GM18909 (cell line): ENCODE data around the gene ZNF423.

Experiments used
- ATAC-seq: cut with Tn5 transposase; IDR thresholded peaks from one replicate; pipeline ENCODE4 v1.9.1; 2021; ENCODE audit warnings: mild to moderate bottlenecking; ENCODE audit not compliant: unreplicated experiment, poor library complexity

Gene ZNF423

DNA sequence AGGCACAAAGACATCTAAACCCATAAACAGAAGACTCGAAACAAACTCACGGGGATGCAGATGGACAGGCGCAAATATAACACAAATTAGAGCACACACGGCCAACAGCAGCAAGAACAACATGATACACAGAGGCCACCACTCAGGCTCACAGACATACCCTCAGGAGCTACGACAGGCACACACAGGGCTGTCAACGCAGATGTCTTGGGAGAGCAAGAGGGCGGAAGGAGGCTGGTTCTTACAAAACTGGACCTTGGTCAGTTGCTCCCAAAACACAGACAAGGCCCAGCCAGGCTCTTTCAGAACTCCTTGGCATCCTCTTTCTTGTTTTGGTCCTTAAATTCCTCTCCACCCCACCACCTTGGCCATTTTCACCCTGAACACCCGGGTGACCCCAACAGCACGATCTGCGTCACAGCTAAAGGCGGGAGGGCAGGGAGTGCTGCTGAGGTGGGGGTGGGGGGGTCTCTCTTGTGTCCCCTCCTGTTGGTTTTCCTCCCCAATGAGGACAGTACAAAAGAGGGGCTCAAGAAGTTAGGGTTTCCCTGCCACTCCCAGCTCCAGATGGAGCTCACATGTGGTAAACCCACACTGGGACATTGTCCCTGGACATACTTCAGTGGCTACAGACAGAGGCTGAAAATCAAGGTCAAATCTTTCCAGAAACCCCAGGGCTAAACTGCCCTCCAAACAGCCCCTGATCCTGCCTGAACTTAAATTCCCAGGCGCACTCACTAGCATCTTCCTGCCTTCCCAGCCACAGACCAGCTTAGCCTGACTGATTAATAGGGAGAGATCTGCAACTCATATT, 261.0 kb downstream of the ZNF423 start:
- no peak for ATAC-seq

DNA sequence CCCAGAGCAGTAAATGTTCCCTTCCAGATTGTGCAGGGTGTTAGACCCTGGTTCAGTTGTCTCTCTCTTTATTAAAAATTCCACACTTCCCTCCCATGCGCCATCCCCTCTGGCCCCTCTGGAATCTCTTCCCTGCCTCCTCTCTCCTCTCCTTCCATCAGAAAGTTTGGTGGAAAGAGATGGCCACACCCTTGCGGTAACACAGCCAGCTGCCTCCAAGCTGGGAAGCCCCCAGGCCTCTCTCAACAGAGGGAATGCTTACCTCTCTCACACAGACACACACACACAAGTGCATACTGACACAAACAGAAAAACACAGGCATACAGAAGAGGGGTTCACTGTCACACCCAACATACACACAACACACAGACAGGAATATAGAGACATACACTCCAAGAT, 261.8 kb downstream of the ZNF423 start:
- no peak for ATAC-seq

DNA sequence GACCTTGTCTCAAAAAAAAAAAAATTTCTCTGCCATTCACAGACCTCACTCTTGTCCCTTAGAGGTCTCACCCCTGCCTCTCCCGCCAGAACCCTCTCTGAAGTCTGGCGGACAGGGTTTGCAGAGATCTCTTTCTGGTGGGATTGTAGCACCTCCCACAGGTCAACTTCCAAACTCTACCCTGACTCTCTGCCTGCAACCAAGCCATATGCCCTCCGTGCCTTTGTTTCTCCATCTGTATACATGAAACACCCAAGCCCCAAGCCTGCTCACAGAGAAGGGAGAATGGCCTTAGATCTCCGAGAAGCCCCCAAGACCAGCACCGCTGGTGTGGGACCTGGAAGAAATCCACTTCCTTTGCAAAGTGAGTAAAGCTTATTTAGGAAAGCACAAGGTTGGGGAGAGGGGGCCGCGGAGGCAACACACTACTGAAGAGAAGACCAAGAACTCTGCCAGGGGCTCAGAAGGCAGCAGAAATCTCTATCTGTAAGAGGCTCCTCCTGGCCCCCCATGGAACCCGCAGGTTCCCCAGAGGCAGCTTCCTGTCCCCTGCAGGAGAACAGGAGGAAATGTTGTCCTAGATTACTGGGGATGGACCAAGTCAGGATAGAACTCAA, 262.4 kb downstream of the ZNF423 start:
- ATAC-seq, result no peak

DNA sequence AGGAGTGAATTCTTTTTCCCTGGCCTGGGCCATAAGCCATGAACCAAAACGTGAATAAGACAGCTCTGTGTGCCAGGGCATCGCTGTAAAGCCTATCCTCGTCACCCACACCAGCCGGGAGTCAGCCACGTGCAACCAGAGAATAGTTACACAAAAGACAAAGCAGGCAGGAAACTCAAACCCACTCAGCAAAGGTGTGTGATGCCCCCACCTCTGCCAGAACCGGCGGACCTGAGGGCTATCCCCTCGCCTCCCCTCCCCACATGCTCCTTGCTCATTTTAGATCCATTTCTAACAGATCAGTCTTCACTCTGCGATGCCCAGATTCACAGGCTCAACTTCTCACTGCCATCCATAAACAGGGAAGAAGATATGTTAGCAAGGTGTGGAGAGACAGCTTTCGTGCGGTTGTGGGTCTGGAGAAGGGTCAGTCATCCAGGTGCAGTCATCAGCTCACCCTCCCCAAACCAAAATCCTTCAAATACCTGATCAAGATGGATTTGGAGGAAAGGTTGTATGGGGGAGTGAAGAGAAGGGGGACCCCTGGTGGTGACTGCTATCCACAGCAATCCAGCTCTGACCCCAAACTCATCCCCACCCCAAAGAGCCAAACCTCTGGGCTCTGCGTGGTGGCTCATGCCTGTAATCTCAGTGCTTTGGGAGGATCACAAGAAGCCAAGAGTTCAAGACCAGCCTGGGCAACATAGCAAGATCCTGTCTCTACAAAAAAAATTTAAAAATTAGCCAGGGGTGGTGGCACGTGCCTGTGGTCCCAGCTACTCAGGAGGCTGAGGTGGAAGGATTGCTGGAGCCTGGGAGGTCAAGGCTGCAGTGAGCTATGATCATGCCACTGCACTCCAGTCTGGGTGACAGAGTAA, 263.1 kb downstream of the ZNF423 start:
- no peak for ATAC-seq

DNA sequence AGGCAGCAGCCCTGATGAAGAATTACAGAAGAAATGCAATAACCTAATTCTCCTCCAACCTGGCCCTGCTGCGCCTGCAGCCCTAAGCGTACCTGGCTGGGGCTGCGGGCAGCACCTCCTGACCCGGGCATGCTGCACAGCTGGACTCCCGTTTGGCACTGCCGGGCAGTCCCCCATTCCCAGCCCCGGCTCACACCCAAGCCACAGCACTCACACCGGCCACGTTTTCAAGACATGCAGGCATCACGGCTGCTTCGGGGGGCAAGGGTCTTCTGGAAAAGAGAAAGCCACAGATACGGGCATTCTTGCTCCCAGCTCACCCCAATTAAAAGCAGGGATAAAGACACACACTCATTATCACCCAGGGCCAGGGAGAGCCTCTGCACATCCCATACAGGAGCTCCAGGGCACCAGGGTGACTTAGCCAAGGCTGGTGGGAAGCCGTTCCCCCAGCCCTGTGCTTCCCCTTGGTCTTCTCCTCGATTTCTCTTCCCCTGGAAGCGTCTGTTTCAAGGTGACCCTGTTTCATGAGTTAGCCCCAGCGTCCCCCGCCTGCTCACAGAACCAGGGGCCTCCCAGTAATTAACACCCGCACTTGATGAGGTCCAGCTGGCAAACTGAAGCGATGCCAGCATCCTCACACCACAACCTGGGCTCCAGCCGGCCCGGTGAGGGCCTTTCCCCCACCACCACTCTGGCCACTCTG, 265.6 kb downstream of the ZNF423 start:
- ATAC-seq, result no peak

DNA sequence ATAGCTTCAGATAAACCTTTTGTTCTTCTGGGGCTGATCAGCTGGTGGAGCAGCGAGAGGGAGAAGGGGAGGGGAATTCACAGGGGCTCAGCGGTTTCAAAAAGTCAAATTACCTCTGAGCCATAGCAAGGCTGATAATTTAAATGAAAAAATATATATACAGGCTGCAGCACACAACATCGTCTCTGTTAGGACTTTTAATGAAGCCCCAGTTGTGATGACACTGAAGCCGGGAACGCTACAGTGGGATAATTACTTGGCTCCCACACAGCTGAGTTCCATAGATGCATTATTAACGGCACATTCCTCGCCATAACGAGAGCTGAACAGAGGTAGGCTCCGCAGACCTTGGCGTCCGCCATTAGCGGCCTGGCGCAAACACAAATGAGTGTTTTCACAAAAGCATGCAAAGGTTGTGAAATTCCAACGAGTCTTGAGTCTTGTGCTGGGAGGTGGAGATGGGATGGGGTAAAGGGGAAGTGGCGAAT, 266.3 kb downstream of the ZNF423 start:
- no peak for ATAC-seq

DNA sequence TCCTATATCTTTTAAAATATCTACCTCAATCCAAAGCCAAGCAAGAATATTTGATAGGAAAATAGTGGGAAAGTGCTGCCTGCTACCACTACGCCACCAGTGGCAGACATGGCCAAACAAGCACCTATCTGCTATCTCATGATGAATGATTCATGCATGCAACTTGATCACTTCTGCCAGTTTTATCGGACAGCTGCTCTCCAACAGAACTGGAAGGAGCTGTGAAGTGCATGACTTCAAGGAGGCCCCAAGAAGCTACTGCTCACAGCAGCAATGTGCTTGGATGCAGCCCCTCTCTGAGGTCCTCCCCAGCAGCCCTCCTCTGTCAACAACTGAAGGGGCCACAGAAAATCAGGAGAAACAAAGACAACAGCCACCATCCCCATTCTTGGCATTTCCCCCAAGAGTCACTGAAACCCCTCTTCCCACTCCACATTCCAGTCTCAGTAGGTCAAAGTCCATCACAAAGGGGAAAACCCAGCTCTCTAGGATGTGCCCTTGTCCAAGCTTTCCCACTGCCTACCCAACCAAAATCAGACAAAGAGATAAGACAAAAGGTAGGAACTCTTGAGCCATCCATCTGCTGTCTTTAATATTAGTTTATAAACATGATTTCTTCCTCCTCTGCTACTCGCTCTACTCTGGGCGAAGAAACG, 267.1 kb downstream of the ZNF423 start:
- ATAC-seq, result no peak

DNA sequence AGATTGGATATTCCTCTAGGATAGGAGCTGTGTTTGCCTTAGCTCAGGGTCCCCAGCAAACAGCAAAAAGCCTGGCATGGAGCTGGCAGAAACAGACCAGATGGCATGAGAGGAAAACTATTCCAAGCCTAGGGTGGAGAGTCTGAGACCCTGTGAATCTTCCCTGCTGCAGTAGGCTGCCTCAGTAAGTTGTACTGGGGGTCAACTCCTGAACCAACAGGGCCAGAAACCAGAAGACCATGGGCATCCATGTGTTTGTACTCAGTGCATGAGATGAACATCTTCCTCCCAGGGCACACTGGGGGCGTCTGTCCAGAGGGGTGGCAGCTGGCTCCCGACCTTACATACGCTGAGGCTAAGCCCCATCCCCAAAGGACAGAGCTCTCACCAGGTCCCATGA, 267.9 kb downstream of the ZNF423 start:
- ATAC-seq, result no peak

DNA sequence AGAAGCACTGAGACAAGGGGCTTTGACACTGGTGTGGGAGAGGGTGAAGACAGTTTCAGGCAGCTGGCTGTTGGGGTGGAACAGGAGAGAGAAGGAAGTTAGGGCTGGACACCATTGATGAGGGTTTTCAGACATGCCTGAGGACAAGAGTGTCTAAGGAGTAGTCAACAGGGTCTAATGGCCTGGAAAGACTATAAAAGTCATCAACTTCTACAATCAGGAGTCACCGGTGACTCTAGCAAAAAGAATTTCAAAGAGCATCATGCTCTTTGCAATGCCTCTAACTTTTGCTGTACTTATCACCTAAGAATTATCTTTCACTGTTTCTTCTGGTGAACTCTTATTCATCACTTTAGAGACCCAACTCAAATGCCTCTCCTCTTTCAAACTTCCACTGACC, 268.4 kb downstream of the ZNF423 start:
- ATAC-seq, result no peak

DNA sequence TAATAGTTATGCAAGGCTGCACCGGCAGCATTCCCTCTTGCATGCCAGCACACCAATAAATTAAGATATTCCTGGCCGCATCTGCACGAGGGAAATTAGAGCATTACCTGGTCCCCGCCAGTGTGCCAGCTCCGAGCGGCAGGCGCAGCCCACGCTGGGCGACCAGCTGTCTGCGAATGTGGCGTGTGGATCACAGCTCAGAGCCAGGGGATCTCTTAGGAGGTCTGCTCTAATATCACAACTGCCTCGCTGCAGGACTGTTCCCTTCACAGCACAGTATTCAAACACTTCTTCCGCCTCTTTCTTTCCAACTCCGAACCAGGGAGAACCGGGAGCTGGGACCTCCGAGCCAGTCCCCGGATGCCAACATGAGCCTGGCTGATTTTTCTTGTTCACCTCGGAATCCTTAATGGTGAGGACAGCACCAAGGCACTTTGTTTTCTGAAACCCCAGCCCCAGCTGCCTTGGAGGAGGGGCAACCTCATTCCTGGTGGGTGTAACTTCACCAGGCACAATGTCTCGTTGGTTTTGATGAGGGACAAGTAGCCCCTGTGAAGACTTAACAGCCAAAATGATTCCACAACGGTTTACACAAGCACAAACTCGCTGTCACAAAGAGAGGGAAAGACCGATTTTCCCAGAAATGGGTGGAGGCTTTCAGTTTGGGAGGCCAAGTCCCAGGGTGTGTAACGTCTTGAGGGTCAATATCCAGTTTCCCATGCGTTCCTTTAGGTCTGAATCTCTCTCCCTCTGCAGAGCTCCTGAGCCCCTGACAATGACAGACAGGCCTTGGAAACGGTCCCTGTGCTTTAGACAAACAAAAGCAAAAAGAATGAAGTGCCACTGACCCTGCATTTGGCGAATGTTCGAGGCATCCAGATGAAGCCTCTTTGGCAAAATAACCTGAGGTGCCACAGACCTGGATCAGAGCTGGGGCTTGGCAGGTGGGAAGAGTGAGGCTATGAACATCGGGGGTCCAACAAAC, 269.2 kb downstream of the ZNF423 start:
- ATAC-seq, result no peak

DNA sequence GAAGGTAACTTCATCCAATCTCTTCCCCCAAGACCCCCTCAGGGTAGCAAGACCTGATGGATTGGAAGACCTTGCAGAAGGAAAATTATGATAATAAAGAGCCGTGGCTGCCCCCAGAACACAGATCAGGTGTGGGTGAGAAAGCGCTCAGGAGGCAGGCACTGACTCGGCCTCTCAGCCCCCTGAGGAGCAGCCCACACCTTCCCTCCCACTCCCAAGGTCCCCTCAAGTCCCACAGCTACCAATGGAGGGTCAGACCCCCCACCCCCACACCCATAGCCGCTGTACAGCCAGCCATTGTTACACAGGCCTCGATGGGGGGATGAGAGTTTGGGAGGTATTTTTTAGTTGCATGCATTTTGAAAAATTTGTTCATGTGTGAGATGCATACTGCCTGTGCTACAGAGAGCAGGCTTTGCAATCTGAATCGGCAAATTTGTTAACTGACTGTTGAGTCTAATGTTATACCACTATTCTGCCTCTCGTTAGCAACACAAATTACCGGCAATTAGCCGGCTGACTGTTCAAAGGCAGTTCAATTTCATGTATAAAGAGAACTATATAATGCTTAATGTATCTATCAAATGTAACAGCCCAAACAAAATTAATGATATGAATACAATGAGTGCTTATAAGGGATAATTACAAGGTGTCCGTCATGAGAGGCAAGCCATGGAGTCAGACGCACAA, 270.6 kb downstream of the ZNF423 start:
- ATAC-seq, result no peak

DNA sequence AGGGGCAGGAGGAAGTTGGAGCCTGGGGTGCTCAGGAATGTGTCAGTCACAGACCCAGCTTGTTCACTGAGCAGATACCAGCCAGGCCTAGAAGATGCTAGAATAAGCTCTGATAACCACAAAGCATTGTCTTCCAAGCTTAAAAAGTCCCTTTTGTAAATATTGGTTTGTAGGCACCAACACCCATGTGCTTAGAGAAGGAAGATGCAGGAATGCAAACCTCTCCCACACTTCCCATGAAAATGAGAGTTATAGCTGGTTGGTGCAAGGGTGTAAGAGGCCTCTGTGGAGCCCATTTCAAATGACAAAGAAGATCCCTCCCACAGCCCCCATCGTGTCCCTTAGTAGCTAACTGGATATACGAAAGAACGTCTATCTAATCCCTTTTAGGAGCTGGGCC, 272.0 kb downstream of the ZNF423 start:
- ATAC-seq, result no peak

DNA sequence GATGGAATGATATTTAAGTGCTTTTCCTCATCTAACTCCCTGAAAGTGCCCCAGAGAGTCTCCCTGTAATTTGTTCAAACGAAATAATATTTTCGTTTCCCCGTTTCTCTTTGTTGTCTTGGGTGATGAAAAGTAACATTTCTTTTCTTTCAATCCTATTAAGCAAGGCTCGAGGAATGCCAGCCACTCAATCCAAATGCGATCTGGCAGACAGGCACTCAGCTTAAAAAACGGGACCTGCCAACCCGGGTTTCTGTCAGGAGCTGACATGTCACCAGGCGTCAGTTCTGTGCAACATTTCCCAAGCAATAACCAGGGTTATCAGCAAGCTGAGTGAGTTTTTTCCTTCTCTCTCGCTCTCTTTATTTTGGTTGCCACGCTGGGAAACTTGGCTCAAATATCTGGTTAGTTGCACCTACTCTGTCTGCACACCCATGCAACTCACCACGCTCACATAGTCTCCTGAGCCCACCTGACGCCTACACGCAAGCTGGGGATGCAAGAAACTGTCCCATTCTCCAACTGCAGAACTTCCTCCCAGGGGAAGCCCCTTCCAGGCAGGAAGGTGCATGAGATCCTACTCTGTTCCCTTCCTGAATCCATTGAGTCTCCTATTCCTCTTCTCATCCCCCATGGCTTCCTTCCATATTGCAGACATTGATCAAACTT, 274.1 kb downstream of the ZNF423 start:
- no peak for ATAC-seq

DNA sequence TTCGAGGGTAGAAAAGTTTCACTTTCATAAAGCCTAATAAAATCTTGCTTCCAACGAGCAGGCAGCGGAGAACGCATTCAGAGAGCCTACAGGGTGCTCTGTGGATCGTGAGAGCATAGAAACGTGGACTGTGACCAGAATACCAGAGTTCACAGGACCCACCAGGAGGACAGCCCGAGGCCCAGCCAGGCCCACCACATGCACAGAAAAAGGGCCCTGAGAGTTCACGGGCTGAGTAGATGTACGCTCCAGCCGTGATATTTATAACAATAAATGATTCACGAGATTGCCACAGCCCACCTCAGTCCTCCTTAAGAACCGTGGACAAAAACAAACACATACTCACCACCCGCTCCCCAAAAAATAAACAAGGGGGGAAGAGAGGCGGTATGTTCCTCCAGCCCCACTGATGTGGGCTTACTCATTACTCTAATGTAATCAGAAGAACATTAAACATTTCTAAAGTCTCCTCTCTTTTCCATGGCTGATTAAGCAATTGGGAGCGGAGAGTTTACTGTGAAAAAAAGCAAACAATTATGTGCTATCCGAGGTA, 275.1 kb downstream of the ZNF423 start:
- no peak for ATAC-seq

DNA sequence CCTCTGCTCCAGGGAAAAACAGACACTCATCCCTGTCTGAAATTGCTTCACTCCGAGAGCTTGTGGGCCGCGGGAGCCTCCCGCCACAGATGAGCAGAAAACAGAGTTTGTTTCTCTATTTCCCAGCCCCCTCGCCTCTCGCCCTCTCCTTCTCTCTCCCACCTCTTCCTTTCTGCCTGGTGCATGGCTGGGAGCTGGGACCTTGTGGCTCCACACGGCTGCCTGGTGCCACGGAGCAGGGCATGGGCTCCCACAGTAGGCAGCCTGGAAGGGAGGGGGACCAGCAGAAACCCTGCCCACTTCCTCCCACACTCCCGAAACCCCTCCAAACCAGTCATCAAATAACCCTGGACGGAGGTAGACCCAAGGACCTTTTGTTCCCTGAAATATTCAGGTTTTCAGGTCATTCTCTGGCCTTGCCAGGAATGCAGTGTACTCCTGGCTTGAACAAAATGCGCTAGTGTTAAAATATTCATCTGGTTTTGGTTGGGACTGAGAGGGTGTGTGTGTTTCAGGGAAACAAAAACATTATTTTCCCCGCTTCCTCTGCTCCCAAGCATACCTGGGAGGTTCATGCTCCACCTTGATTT, 277.4 kb downstream of the ZNF423 start:
- ATAC-seq, result no peak

DNA sequence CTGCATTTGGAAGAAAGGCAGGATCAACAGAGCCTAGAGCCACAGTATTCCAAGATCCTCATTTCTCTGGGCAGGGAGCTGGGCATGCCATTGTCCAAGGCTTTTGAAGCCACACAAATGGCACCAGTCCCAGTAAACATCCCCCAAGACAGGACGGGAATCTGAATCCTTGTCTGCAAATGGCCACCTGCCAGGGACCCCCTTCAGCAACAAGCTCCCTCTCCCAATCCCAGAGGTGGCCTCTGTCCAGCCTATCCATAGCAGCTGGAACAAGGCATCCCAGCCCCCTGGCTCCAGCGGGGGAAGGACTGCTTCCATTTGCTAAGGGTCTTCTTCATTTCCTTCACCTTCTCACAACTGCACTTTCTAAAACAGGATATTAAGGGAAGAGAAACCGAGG, 277.9 kb downstream of the ZNF423 start:
- no peak for ATAC-seq

DNA sequence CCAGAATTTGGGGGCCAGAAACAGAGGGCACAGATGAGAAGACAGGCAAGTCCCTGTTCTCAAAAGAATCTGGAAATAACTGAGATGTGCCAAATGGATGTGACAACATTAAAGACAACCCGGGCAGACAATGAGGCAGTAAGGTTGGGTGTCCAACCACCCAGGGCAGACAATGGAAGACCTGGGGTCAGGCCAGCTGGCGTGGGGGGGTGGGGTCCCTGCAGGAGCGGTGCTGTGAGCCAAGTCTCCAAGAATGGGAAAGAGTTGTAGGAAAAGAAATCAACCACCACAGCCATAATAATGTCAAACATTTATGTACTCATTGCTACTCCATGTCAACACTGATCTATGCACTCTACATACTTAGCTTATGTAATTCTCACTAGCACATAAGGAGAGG, 279.0 kb downstream of the ZNF423 start:
- ATAC-seq, result no peak
